ENCODE measurements around the gene SFTPB. TPM values are rescaled to one million over a fixed set of nuclear protein-coding genes. Genes with fewer than 3 reads are reported as not detected.
"Not testable (repeated sequence)": the region's sequence is repeated elsewhere in the genome, so short reads cannot be mapped to it uniquely, and the experiment has no call there.

Gene SFTPB
- 11.5 TPM for total RNA-seq

DNA sequence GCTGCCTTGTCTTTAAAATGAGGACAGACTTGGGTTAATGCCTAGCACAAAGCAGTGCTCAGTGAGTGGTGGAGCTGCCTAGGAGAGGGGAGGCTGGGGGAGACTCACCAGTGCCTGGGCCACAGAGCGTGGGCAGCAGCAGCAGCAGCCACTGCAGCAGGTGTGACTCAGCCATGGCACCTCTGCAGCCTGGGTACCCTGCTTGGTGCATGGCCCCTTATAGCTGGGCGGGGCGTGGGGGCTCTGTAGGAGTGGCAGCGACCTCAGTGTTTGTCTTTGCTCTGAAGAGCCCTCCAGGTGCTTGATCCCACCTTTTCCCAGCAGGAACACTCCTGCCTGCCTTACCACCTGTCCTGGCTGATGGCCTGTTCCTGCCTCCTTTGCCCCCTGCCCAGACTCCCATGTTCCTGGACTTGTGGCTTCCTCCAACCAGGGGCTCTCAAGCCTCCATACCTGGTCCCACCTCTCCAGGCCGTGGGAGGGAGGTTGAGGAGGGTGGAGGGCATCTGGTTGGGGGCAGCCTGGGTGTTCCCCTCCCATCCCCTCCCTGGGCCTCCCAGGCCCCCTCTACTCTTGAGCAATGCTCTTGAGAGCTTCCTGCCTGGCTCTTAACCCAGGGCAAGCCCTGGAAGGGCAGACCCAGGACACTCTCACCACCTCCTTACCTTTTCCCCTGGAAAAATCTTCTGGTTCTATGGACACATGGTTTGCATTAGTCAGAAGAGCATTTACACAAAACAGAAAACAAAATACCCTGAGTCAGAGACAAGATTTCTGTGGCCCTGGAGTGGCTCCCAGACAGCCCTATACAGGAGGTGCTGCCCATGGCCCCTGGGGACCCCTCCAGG, at the start of gene SFTPB:
Gene SFTPB, minus strand, starts transcription at position 191 of the 848 bp plus-strand sequence. Its CDS starts 16 bp downstream, at position 175.
- DNase-seq (ENCODE audit: low spot score), result no peak

- DNase-seq (ENCODE audit: low spot score), result no peak
Measured at GRCh38 chr2:85717308-85718008, 49.5 kb upstream of the SFTPB start.

GRCh38 chr2:85716346-85716914, 48.4 kb upstream of the SFTPB start:
- no peak for DNase-seq (ENCODE audit: low spot score)

DNA sequence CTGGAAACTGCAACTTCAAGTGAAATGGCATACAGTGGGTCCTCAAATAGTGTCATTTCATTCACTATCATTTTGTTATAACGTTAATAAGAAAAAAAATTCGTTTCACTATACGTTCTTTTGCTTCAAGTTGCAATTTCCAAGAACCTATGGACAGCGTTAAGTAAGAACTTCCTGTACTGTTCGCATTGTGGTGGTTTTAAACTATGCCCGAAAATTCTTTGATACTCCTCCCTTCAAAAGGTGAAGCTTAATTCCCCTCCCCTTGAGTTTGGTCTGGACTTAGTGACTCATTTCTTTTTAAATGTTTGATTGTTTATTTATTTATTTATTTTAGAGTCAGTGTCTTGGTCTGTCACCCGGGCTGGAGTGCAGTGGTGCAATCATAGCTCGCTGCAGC, 46.8 kb upstream of the SFTPB start:
- no peak for DNase-seq (ENCODE audit: low spot score)

DNA sequence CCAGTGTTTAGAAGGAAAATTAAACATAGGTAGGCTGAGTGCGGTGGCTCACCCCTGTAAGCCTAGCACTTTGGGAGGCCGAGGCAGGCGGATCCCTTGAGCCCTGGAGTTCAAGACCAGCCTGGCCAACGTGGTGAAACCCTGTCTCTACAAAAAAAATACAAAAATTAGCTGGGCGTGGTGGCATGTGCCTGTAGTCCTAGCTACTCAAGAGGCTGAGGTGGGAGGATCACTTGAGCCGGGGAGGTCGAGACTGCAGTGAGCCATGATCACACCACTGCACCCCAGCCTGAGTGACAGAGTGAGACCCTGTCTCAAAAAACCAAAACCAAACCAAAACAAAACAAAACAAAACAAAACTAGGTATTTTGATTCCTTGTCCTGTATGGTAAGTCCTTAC, 46.4 kb upstream of the SFTPB start:
- DNase-seq (ENCODE audit: low spot score), result not testable (repeated sequence)

DNA sequence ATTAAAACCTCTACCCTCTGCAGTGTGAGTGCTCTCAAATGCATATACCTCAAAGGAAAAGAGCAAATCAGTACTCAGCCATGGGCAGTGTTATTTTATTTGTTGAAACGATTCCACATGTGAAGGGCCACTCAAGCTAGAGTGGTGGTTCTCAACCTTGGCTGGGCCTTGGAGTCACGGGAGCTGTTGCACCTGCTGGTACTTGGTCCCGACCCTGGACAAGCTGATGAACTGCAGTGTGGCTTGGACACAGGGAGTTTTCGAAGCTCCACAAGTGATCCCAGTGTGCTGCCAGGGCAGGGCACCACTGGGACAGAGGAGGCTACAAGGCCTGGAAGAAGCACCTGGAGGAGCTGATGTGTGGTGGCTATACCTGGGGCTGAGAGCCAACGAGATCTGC, 45.8 kb upstream of the SFTPB start:
- DNase-seq (ENCODE audit: low spot score), result no peak

DNA sequence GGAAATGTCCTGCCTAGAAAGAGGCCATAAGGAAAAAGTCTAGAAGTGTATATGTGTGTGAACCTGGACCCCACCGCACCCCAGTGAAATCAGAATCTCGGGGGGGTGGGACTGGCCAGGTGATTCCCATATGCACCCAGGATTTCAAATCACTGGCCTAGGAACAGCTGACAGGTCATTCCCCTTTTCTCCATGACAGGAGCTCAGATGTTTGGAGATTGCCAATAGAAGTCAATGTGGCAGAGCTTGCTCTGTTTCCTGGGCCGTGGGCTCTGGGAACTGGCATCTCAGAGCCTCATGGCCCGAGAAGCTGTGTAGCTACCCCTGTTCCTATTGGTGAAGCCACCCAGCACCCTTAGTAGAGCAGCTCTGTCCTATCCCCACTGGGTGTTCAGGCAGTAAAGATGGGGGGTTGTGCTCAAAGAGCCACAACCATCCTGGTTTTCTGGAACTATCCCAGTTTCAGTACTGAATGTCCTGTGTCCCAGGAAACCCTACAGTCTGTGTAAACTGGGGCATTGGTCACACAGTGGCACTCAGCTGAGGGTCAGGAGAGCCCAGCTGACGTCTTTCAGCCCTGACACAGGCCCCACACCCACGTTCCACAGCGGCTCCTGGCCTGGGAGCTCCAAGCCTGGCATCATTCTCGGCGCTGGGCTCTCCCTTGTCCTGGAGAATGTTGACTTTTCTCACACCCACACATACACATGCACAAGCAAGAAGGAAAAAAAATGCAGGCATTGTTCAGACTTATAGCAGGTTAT, 45.0 kb upstream of the SFTPB start:
- DNase-seq (ENCODE audit: low spot score), result peak; percentile 81

DNA sequence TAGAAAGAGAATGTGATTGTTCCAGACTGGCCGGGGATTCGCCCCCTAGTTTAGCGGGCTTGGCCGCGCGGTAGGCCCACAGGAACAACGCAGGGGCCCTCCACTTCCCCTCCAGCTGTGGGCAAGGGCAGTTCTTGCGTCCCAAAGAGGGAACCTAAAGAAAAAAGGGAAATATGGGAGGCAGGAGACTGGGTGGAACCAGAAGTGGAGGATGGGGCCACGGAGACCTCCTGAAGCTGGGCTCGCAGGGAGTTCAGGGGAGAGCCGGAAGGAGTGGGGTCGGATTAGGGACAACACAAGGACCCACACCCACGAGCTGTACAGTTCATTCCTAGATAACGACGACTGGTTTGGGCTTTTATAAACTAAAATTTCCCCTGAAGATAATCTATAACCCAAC, 44.3 kb upstream of the SFTPB start:
- no peak for DNase-seq (ENCODE audit: low spot score)

DNA sequence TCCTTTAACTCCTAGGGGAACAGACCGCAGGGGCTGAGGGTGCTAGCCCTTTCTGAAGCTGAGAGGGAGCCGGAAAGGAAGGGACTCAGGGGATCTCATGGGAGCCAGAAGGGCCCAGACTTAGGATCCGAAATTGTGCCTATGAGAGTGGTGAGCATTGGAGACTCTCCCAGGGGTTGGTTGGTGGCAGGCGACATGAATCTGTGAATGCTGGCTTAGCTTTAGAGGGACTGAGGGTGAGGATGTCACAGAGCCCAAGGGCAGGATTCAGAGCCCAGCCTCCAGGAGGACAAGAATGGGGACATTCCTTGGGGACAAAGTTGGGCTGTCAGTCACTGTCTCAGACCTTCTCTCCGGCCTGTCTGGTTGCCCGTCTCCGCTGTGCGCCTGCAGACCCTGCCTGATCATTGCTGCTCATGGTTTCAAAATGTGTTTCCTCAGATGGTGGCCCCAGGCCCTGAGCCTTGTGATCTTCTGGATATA, 43.6 kb upstream of the SFTPB start:
- no peak for DNase-seq (ENCODE audit: low spot score)

- DNase-seq (ENCODE audit: low spot score), result no peak
Measured at GRCh38 chr2:85710687-85711577, 42.9 kb upstream of the SFTPB start.

DNA sequence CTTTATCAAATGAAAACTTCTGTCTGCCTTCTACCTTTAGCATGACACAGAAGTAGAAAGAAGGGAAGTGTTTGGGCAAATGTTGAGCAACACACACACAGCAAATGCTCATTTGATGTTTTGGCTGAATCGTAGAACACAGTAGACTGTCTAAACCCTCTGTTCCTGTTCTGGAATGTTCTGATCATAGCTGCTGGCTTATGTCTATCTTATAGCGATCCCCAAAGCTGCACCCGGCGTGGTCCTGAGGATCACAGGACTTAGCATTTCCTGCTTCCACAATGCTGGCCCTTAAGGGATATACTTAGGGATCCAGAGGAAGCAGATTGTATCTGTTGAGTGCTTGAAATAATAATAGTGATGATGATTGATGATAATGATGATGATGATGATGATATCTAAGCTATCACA, 41.4 kb upstream of the SFTPB start:
- DNase-seq (ENCODE audit: low spot score), result no peak

DNA sequence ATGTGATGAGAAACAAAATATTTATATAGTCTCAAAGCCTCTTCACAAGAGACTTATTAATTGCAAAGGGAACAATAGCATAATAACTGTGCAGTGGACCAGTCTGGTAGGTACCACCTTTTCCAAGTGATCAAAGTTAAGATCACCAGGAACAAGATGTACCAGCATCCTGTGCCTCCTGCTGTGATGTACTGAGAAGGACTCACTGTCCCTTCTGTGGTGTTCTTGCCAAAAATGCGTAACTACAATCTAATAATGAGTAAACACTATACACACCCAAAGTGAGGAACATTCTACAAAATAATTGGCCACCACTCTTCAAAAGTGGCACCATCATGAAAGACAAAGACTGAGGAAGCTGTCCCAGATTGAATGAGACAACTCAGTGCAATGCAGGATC, 40.6 kb upstream of the SFTPB start:
- no peak for DNase-seq (ENCODE audit: low spot score)

- peak; percentile 83 for DNase-seq (ENCODE audit: low spot score)
Measured at GRCh38 chr2:85707304-85707703, 39.3 kb upstream of the SFTPB start.

DNA sequence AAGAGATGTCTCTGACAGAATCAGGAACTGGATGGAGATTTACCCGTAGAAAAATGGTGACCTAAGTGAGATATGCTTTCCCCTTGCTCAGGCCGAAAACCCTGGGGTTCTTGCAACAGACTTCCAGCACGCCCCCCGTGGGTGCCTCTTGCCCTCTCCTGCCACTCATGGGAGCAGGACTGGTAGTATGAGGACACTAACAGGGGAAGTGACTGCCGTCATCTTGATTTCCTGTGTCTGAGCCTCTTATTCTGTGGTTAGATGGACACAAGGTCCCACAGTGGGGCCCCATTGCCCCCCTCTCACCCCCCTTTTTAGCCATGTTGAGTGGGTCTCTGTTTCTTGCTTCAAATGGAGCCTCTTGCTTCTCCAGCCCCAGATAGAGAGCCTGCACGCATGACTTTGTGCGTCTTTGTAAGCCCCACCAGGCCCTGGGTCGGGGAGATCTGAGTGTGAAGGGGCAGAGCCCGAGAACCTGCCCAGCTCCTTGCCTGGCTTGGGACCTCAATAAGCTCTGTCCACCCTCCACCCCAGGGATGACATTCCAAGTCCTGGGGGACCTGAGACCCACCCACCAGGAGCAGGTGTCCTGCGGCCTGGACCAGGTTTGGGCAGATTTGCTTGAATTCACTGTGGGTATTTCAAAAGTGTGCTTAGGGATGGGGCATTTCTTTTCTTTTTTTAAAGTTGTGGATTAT, 38.7 kb upstream of the SFTPB start:
- DNase-seq (ENCODE audit: low spot score), result no peak

GRCh38 chr2:85706063-85706462, 38.1 kb upstream of the SFTPB start:
- DNase-seq (ENCODE audit: low spot score), result no peak

- DNase-seq (ENCODE audit: low spot score), result peak; percentile 46
Measured at GRCh38 chr2:85705680-85706039, 37.7 kb upstream of the SFTPB start.

DNA sequence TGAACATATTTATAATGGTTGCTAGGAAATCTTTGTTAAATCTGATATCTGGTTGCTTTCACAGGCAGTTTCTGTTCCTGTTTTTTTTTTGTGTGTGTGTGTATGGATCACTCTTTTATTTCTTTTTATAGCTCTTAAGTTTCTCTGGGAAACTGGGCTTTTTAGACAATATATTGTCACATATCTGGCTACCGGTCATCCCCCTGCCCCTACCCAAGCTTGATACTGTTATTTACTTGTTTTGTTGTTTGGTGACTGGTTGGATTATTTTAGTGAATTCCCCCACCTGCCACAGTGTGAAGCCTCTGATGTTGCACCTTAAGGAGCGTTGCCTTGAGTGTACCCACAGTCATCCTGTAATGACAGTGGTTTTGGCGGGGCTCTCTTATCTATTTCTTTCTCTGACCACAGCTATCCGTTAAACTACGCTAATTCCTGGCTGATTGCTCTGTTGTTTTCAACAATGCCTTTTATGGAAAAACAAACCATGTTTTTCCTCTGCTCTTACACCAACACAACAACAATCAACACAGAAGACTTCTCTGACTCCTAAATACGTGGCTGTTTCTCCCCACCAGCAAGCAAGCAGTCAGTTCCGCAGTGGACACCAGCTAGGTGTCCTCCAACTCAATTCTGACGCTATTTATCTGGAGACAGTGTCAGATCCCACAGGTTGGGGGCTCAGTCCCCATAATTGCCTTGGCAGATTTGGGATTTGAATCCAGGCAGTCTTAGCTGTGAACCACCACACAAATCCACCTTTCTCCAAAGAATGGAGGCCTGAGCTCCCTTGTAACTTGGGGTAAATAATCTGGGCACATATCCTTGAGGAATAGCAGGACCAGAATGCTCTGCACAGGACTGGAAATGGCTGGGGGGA, 37.0 kb upstream of the SFTPB start:
- no peak for DNase-seq (ENCODE audit: low spot score)

- no peak for DNase-seq (ENCODE audit: low spot score)
Measured at GRCh38 chr2:85704038-85704437, 36.0 kb upstream of the SFTPB start.

GRCh38 chr2:85703329-85703728, 35.3 kb upstream of the SFTPB start:
- DNase-seq (ENCODE audit: low spot score), result no peak

Data from mucosa of gallbladder (tissue), 1 donor.